HG02970 (cell line): ENCODE measurements around the gene ASB3.
"Not testable (repeated sequence)": the region's sequence is repeated elsewhere in the genome, so short reads cannot be mapped to it uniquely, and the experiment has no call there.

ENCODE experiments used
- ATAC-seq: cut with Tn5 transposase; IDR thresholded peaks from one replicate; pipeline ENCODE4 v1.9.1; 2021; ENCODE audit warnings: mild to moderate bottlenecking, moderate library complexity, moderate number of reproducible peaks; ENCODE audit not compliant: unreplicated experiment, low FRiP score

The ASB3 gene

GRCh38 chr2:53667130-53667529 is 119.6 kb downstream of the ASB3 start:
- ATAC-seq = not testable (repeated sequence)

DNA sequence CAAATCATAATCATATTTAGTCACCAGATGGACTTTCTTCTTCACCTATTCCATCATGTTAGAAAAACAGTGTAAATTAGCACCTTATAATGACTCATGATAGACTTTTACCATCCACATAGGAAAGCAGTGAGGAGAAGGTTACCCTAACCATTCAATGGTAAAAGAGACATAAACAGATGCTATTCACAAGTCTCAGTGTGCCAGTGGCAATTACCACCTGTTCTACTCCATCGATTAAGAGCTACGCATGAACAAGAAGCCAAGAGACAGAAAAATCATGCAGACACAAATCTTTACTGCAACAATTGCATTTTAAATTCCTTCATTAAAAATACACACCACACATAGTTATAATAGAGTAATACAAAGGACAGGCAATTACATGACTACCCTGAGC is 125.9 kb downstream of the ASB3 start:
- ATAC-seq = no peak

- ATAC-seq = not testable (repeated sequence)
These were observed 128.3 kb downstream of the ASB3 start for GRCh38 chr2:53658474-53658873.

- no peak for ATAC-seq
These were observed 131.5 kb downstream of the ASB3 start for GRCh38 chr2:53655256-53655655.

DNA sequence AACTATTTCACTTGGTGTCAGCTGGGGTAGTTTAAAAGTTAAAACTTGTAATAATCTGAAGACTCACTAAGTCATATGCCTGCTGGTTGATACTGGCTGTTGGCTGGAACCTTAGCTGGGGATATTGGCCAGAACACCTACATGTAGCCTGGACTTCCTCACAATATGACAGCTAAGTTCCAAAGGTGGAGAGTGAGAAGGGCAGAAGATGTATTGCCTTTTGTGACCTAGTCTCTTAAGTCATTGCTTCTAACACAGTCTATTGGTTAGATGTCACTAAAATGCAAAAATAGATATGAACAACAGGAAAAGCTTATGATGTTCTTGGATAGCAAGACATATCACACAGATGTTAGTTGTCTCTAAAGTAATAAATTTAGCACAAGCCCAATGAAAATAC is 132.4 kb downstream of the ASB3 start:
- no peak for ATAC-seq

- ATAC-seq = no peak
These were observed 134.6 kb downstream of the ASB3 start for GRCh38 chr2:53652131-53652530.

DNA sequence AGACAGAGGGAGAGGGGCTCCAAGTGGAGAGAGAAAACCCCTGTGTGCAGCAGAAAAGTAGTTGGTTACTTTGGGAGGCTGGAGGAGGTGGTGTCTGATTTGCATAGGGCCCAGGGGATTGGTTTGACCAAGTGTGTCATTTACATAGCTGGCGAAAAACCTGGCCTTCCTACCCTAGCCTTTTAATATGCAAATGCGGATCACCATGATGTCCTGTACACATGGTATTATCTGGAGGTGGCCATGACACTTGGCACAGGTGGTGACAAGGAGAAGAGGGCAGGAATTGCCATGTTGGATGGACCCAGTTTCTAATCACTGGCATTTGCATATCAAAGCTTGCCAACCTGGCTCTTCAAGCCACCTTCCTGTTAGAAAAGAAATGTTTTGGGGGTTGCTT is 140.0 kb downstream of the ASB3 start:
- ATAC-seq = no peak

DNA sequence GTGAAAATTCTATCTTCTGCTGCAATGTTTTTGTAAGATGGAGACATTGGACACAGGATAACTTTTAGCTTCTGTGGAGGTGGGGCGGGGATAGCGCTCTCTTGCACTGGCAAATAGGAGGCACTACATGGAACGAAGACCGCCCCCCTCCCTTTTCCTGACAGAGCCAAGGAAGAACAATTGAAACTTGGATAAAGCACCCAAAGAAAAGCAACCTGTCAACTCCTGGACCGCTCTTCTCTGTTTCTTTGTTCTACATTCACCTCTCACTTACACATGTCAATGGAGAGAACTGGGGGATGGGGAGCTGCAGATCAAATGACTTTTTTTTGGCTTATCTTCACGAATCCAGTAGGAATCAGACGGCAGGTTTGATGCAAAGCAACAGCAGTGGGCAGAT is 145.5 kb downstream of the ASB3 start:
- ATAC-seq = no peak

GRCh38 chr2:53640466-53640865 is 146.3 kb downstream of the ASB3 start:
- no peak for ATAC-seq

GRCh38 chr2:53636596-53636995 is 150.2 kb downstream of the ASB3 start:
- no peak for ATAC-seq

DNA sequence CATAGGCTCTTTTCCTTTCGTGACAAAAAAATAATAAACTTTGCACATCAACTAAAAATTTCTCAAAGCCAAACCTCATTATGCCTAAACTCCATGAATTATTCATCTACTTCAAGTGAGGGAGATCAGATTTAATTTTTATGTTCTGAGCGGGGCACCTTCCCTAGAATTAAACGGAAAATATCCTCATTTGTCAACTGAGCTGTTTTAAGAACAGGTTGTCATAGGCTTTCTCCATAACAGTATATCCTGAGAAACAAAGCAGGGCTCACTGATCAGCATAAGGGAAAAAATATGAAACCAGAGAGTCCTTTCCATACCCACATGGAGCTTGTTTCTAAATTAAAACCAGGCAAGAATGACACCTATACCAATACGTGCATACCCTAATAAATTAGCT is 150.6 kb downstream of the ASB3 start:
- ATAC-seq = no peak

DNA sequence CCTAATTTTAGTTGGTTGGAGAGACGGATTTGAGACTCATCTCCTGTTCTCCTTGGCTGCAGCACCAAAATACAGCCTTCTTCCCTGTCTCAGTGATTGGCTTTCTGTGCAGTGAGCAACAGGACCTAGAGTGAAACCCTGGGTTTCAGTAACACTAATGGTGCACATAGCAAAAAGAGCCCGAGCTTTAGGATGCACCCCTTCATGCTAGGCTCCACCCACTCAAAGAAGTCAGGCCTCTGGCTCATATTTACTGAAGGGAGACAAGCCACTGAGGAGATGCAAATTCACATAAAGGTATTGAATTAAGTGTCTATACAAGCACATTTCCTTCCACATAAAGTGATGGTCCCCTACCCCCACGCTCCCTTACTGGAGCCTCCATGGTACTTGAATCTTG is 151.1 kb downstream of the ASB3 start:
- no peak for ATAC-seq

DNA sequence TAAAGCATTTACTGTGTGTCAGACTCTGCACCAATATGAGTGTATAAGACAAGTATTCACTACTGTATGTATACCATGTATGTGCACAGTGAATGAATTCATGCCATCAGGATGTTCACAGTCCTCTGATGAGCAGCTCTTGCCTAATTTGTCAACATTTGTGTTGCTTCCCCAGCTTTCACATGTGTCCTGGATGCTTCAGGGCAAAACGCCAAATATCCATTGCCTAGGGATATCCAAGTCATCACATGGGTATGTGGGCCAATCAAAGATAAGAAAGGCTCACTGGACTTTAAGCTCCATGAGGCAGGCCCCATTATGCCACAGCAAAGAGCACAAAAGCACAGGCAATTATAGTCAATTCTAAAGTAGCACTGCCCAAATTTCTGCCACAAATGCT is 153.3 kb downstream of the ASB3 start:
- ATAC-seq = no peak

GRCh38 chr2:53632714-53633113 is 154.0 kb downstream of the ASB3 start:
- no peak for ATAC-seq

DNA sequence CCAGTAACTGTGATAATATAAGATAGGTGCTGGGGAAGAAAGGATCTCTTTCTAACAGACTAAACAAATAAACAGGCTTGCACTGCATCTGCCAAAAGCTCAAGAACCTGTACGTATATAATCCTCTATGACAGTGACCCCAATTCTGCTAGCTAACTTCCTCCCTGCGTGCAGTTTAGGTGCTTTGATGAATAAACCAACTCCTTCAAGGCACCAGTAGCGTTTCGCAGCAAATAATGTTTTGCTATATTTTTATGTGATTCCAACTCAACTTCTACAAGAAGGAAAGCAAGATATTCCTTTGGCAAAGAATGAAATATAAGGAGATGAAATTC is 154.7 kb downstream of the ASB3 start:
- ATAC-seq = no peak

GRCh38 chr2:53631313-53632125 is 155.2 kb downstream of the ASB3 start:
- no peak for ATAC-seq

DNA sequence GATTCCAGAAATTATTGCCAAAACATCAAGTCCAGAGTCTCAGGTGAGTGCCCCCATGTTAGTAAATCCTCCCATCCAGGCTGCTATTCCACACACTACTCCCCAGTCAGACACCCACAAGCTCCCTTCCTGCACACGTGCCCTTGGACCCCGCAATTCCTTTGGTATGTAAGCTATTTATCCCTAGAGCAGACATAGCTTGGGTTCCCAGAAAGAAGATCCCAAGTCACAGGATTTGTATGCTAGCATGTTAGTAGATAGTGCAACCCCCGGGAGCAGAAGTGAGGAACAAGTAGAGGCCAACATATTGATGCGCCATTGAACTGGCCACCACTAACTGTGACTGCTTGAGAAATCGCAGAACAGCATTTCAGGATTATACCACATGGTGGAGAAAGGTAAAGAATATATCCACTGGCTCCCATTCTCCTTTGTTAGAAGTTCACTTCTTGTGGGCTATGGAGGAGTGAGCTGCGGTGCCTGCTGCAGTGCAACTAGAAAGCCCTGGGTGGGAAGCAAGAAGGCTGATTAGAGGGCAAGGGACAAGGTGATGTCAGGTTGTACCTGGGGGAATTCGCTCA is 156.6 kb downstream of the ASB3 start:
- ATAC-seq = no peak

GRCh38 chr2:53629501-53629900 is 157.3 kb downstream of the ASB3 start:
- no peak for ATAC-seq

DNA sequence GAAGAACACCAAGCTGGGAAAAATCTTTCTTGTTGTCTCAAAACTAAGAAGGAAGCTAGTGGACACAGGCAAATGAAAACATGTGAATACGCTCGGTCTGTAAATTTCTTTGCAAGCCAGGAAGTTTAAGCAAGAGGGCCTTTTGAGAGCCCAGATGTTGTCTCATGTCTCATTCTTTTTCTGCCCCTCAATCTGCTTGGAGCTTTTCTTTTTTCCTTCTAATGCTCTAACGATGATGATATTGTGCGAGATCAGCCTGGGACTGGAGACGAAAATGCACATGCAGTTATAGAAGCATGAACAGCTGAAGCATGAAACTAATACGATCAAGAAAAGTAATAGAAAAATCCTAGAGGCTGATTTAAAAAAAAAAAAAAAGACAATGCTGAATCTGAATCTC is 157.8 kb downstream of the ASB3 start:
- no peak for ATAC-seq

DNA sequence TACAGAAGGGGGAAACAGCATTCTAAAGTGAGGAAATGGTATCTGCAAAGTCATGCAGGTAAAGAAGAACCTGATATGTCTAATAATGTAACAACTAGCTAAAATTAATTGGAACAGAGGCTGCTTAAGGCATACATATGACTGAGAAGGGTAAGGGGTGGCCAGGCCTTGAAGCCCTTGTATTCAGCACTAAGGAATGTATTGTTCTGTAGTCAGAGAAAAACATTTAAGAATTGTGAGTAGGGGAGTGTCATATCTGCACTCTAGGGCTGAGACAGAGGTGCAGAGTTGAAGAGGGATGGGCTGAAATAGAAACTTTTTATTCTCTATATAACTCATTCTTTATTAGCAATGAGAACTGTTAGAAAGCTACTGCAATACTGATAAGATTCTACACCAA is 164.6 kb downstream of the ASB3 start:
- no peak for ATAC-seq

- no peak for ATAC-seq
These were observed 165.8 kb downstream of the ASB3 start for GRCh38 chr2:53620981-53621380.
